ACC112 (cell line): ENCODE data around the gene GTF2I.
"Not testable (repeated sequence)": the region's sequence is repeated elsewhere in the genome, so short reads cannot be mapped to it uniquely, and the experiment has no call there.

Experiments used
- H2AFZ ChIP-seq: fragments of 200-600 bp; sonication (generic); one replicate; pipeline ENCODE4 v1.6.0; 2017; ENCODE audit warnings: antibody characterized with exemption, low read length; ENCODE audit not compliant: unreplicated experiment
- H3K27ac ChIP-seq: fragments of 200-600 bp; sonication (generic); 2 replicates; pipeline ENCODE4 v1.5.1; 2014; ENCODE audit warnings: low read depth, mild to moderate bottlenecking, antibody characterized with exemption, low read length, moderate library complexity
- H3K27me3 ChIP-seq: fragments of 200-600 bp; sonication (generic); 2 replicates; pipeline ENCODE4 v1.6.1; 2014; ENCODE audit warnings: mild to moderate bottlenecking, antibody characterized with exemption, low read length, moderate library complexity, mixed read lengths; ENCODE audit not compliant: insufficient read depth
- H3K36me3 ChIP-seq: fragments of 200-600 bp; sonication (generic); 2 replicates; pipeline ENCODE4 v1.6.1; 2016; ENCODE audit warnings: mild to moderate bottlenecking, antibody characterized with exemption, low read length, moderate library complexity, mixed read lengths; ENCODE audit not compliant: insufficient read depth
- H3K4me1 ChIP-seq: fragments of 200-600 bp; sonication (generic); one replicate; pipeline ENCODE4 v1.6.1; 2016; ENCODE audit warnings: low read length, mixed read lengths; ENCODE audit not compliant: insufficient read depth, unreplicated experiment, control insufficient read depth
- H3K4me3 ChIP-seq: fragments of 200-600 bp; sonication (generic); 2 replicates; pipeline ENCODE4 v1.5.1; 2014; ENCODE audit warnings: mild to moderate bottlenecking, low read depth, low read length
- H3K79me2 ChIP-seq: fragments of 200-600 bp; sonication (generic); one replicate; pipeline ENCODE4 v1.6.0; 2016; ENCODE audit warnings: low read length; ENCODE audit not compliant: control insufficient read depth, unreplicated experiment, insufficient read depth

Gene GTF2I

GRCh38 chr7:74781746-74782145, 124.2 kb downstream of the GTF2I start:
- H2AFZ ChIP-seq, H3K27me3 ChIP-seq, H3K27ac ChIP-seq, H3K4me3 ChIP-seq, H3K36me3 ChIP-seq, H3K4me1 ChIP-seq, H3K79me2 ChIP-seq: not testable (repeated sequence)

GRCh38 chr7:74783595-74783994, 126.1 kb downstream of the GTF2I start:
- H3K4me3 ChIP-seq, H3K27ac ChIP-seq, H3K4me1 ChIP-seq, H3K36me3 ChIP-seq, H3K79me2 ChIP-seq, H2AFZ ChIP-seq, H3K27me3 ChIP-seq: not testable (repeated sequence)

GRCh38 chr7:74788369-74789150, 131.0 kb downstream of the GTF2I start:
- H3K36me3 ChIP-seq, H3K27me3 ChIP-seq, H3K4me3 ChIP-seq, H3K27ac ChIP-seq, H3K79me2 ChIP-seq, H3K4me1 ChIP-seq, H2AFZ ChIP-seq: not testable (repeated sequence)

DNA sequence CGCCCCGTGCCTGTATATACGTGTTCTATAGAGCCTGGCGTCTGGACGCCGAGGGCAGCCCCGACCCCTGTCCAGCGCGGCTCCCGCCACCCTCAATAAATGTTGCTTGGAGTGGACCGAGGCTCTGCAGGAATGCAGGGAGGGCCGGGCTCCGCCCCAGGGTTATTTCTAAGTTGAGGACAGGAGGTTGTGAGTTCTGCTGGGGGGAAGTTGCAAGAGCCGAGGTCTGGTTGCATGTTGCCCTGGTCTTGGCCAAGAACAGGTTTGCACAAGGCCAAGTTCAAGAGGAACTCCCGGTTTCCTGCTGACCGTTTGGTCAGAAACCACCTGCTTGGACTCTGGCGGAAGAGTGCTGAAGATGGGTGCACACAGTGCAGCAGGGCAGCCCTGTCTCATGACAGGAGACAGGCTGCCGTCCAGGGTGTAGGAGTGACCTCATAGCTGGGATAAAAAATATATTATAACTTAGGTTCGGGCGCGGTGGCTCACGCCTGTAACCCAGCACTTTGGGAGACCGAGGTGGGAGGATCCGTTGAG, 131.8 kb downstream of the GTF2I start:
- H3K27ac ChIP-seq, H3K27me3 ChIP-seq, H3K79me2 ChIP-seq, H3K4me3 ChIP-seq, H2AFZ ChIP-seq, H3K36me3 ChIP-seq, H3K4me1 ChIP-seq: not testable (repeated sequence)

DNA sequence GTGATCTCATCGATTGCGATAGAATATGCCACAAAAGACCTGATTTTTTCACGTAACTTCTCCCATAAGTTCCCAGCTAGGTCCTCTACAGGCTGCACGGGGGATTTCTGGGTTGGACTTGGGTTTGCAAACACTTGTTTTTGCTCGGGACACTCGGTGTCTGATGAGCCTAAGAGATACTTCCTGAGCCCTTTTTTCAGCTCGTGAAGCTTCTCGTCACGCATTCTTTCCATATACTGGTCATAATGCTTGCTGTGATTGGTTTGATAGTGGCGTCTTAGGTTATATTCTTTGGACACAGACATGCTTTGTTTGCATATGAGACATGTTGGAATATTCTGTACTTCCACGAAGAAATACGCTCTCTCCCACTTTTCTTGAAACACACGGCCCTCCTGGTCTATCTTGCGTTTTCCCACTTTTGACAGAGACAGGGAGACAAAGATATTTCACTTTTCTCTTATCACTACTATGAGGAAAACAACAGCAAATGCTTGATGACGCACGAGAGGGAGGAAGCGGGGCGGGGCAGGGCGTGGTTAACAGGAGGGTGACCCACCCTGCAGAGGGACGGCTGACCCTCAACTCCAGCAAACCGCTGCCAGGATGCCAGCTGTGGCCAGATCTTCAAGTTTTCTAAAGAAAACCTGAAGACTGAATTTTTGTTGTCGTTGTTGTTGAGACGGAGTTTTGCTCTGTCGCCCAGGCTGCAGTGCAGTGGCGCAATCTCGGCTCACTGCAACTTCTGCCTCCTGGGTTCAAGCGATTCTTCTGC, 140.5 kb downstream of the GTF2I start:
- not testable (repeated sequence) for H3K4me1 ChIP-seq, H3K27ac ChIP-seq, H3K36me3 ChIP-seq, H2AFZ ChIP-seq, H3K79me2 ChIP-seq, H3K4me3 ChIP-seq, H3K27me3 ChIP-seq

GRCh38 chr7:74798644-74799043, 141.1 kb downstream of the GTF2I start:
- not testable (repeated sequence) for H3K4me1 ChIP-seq, H3K79me2 ChIP-seq, H3K36me3 ChIP-seq, H3K4me3 ChIP-seq, H3K27me3 ChIP-seq, H3K27ac ChIP-seq, H2AFZ ChIP-seq
